Suprapubic skin (tissue), 4 donors: ENCODE measurements around the gene GPR149.

ENCODE experiments used
- CTCF ChIP-seq, 2 donors: fragments of 200-600 bp in 1 of 2; fragments of 450-650 bp in 1 of 2; sonication (generic) in 1 of 2; IDR thresholded peaks; one replicate each; pipeline ENCODE4 v1.5.1; 2016 to 2019; ENCODE audit warnings: antibody characterized with exemption in 2 of 2, mild to moderate bottlenecking in 1 of 2, moderate library complexity in 1 of 2
- POLR2A ChIP-seq, 2 donors: fragments of 450-650 bp; IDR thresholded peaks; one replicate each; pipeline ENCODE4 v1.6.1; 2017; ENCODE audit warnings: antibody characterized with exemption in 2 of 2, mild to moderate bottlenecking in 2 of 2, moderate library complexity in 2 of 2
- POLR2AphosphoS5 ChIP-seq, 3 donors: sonication (generic); formaldehyde crosslinking; IDR thresholded peaks; one replicate each; pipeline ENCODE4 v1.6.1; 2017; ENCODE audit warnings: antibody characterized with exemption in 3 of 3

GRCh38 chr3:154389861-154390260 lies 40.1 kb downstream of the GPR149 start:
- no peak for TF ChIP-seq CTCF (IDR thresholded peaks at IDR 0.05)
- no peak for TF ChIP-seq POLR2A (IDR thresholded peaks at IDR 0.05)
- TF ChIP-seq POLR2AphosphoS5 (IDR thresholded peaks at IDR 0.05) = no peak
